ENCODE results near the gene ARL4C.
"Not testable (repeated sequence)": the region's sequence is repeated elsewhere in the genome, so short reads cannot be mapped to it uniquely, and the experiment has no call there.

The ARL4C gene

GRCh38 chr2:234472155-234472554 lies 24.7 kb downstream of the ARL4C start:
- no peak for DNase-seq

- DNase-seq, result peak in 1 of 4 experiments; percentile 37
Measured at GRCh38 chr2:234469972-234470371, 26.9 kb downstream of the ARL4C start.

DNA sequence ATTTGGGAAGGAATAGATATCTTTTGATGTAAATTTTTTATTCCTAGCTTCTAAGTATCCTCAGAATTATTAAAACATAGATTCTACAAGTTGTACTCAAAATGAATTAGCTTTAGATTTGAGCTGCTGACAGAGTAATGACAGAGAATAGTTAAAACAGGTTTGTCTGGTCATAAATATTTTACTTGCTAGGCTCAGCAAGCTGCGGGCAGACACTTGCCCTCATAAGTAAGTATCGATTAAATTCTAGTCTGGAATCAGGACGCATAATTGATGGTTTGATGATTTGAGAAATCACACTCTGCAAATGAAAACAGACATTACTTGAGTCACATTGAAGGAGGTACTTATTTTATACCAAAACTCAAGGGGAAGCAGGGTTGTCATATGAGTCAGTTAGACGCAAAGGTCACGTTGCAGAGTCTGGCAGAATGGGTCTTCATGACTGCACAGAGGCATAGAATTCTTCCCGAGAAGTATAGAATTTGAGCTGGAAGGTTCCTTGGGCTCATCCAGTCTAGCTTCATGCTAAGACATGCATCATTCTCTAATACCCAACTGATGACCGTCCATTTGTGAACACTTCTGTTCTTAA lies 27.5 kb downstream of the ARL4C start:
- DNase-seq, result peak in 2 of 4 experiments; percentile 39 to 61

- no peak for DNase-seq
Measured at GRCh38 chr2:234468503-234468902, 28.4 kb downstream of the ARL4C start.

DNA sequence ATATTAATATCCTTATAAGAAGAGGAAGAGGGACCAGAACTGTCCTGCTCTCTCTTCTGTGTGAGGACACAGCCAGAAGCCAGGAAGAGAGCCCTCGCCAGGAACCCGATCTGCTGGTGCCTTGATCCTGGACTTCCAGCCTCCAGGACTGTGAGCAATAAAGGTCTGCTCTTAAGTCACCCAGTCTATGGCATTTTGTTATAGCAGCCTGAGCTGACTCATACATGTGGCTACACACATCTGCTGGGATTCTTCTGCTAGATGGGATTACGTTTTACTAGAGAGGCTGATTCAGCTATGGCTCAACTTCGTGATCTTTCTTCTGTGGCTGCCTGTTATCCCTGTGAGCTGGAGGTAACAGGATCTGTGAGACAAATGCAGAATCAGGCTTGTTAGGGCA lies 29.6 kb downstream of the ARL4C start:
- DNase-seq, result peak in 1 of 4 experiments; percentile 20

- DNase-seq, result no peak
Measured at GRCh38 chr2:234464291-234464645, 32.6 kb downstream of the ARL4C start.

GRCh38 chr2:234463626-234464290 lies 33.1 kb downstream of the ARL4C start:
- DNase-seq, result no peak

- no peak for DNase-seq
Measured at GRCh38 chr2:234462218-234462992, 34.5 kb downstream of the ARL4C start.

DNA sequence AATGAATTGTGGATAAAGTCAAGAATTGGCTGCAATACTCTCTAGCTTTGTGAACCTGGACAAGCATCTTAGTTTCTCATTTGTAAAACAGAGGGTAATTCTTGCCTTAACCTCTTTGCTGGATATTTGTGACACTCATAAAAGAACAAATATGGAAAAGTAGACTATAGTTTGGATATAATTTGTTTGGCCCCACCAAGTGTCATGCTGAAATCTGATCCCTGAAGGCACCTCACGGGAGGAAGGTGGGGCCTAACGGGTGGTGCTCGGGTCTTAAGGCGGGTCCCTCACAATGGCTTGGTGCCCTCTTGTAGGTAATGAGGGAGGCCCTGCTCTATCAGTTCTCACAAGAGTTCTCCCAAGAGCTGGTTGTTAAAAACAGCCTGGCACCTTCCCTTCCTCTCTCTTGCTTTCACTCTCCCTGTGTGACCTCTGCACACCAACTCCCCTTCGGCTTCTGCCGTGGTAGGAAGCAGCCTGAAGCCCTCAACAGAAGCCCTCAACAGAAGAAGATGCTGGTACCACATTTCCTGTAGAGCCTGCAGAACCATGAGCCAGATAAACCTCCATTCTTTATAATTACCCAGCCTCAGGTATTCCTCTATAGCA lies 37.4 kb downstream of the ARL4C start:
- no peak for DNase-seq

- DNase-seq, result no peak
Measured at GRCh38 chr2:234458466-234458865, 38.4 kb downstream of the ARL4C start.

GRCh38 chr2:234457421-234457820 lies 39.5 kb downstream of the ARL4C start:
- DNase-seq, result no peak

DNA sequence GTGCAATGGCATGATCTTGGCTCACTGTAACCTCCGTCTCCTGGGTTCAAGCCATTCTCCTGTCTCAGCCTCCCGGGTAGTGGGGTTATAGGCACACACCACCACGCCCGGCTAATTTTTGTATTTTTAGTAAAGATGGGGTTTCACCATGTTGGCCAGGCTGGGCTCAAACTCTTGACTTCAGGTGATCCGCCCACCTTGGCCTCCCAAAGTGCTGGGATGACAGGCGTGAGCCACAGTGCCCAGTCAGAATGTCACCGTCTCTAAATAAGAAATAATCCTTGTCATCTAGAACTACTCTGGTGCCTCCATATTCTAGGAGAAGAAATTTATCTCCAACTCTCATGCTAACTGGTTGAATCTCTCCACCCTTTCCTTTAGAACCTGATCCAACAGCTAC lies 41.6 kb downstream of the ARL4C start:
- DNase-seq, result not testable (repeated sequence)

DNA sequence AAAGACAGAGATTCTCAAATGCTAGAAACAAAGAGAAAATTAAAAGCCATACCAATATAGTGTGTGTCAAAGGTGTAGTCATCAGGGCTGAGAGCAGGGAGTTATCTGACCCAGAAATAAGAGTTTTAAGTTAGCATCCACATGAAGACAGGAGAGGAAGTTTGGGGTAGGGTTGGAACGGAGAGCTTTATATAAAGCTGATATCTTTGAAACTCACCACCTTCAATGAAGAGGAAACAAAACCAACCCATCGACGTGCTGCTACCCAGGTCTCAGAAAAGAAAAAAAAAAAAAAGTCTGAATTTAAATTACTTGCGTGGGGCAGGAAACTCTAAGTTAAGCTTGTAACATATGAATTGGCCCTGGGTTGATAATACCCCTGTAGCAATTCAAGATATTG lies 42.4 kb downstream of the ARL4C start:
- no peak for DNase-seq

DNA sequence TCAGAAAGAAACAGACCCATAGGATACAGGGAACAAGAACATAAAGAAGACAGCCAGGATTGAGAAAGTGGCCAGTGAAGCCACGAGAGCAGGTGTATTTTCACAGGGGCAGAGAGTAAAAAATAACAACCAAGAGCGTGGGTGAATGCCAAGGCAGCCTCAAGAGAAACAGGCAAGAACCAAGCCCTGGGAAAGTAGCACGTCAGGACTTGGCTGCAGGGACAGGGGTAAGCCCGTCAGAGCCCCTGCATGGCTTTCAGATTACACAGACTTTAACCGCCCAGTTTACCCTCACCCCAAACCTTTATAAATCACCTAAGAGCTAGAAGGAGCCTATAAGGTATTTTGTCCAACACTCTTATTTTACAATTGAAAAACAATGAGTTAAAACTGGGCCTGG lies 43.7 kb downstream of the ARL4C start:
- DNase-seq, result no peak

GRCh38 chr2:234451852-234452625 lies 44.8 kb downstream of the ARL4C start:
- DNase-seq, result no peak

DNA sequence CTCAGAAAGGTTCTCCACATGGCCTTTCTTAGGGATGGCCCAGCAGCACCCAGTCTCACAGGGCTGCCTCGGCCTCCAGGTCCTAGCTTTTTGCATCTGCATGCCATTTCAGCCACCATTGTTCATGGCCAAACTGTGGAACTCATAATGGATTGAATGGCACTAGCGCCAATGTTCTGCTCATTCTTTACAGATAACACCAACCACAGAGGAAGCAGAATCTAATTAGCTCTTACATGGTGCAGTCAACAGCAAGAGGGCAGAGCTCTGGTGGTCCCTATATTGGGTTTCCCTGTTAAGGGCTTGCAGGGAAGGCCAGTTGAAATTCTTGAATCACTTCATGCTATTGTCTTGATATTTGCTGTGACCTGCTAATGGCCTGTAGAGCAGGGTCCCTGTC lies 45.6 kb downstream of the ARL4C start:
- DNase-seq, result no peak

- DNase-seq, result no peak
Measured at GRCh38 chr2:234450431-234451124, 46.3 kb downstream of the ARL4C start.

- DNase-seq, result no peak
Measured at GRCh38 chr2:234448506-234449184, 48.2 kb downstream of the ARL4C start.

- DNase-seq, result no peak
Measured at GRCh38 chr2:234447963-234448362, 48.9 kb downstream of the ARL4C start.

GRCh38 chr2:234447189-234447588 lies 49.7 kb downstream of the ARL4C start:
- DNase-seq, result no peak

- peak; percentile 97 to 100 (median 98) for DNase-seq
Measured at GRCh38 chr2:234446404-234447076, 50.3 kb downstream of the ARL4C start.
